ENCODE measurements around the gene CD300LB. TPM values are rescaled to one million over a fixed set of nuclear protein-coding genes. Genes with fewer than 3 reads are reported as not detected.

CD300LB gene
- total RNA-seq, 1 donor from 2014 or later = not detected

DNA sequence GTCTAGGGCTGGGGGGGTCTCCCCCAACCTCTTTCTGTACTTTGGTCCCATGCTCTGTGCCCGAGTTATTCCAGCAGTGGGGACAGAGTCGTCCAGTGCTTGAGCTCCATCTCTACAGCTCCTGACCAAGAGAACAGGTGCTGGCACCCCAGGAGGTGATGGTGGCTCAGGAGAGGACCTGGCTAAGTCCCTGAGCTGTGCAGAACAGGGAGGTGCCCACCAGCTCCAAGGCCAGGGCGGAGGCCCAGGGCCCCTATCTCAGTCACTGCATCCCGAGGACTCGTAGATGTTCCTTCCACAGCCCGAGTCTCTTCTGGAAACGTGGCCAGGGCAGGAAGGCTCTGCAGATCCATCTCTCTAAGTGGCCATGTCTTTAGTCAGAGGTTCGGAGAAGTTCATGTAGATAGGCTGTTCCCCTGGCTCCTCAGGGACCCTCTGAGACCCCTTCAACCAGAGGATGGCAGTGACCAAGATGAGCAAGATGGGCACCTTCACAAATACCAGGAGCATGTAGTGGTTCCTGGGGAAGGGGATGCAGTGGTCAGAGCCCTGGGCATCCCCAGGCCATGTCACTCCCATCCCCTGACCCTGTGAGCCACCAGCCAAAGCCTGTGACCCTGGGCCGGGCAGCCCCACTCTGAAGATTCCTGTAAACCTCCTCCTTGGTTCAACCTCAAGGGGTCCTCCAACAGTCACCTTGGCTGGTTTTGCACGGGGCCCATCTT is 8.7 kb downstream of the CD300LB start:
- no peaks in the 10 kb centered on the region for H3K36me3 ChIP-seq (ENCODE audit: insufficient read depth, low read length)
- Mint-ChIP-seq H3K27ac (ENCODE audit: unreplicated experiment) (no peak overlapping the region), H3K27me3 (ENCODE audit: low read depth, unreplicated experiment) (peaks cover 52% of the 10 kb centered on the region), H3K4me3 (ENCODE audit: unreplicated experiment) (no peak overlapping the region), H3K4me1 (ENCODE audit: low read depth, unreplicated experiment) (no peaks in the 10 kb centered on the region), H3K36me3 (ENCODE audit: low read depth, unreplicated experiment) (no peaks in the 10 kb centered on the region), H3K9me3 (ENCODE audit: unreplicated experiment) (peaks cover 15% of the 10 kb centered on the region)
- H3K9me3 ChIP-seq (ENCODE audit: insufficient read depth, low read depth, low read length) = peaks cover 3% of the 10 kb centered on the region
- H3K4me1 ChIP-seq (ENCODE audit: insufficient read depth, low read length) = no peaks in the 10 kb centered on the region
- H2AFZ ChIP-seq (ENCODE audit: low read depth, low read length) = no peak overlapping the region
- no peaks in the 10 kb centered on the region for H4K20me1 ChIP-seq (ENCODE audit: insufficient read depth, low read length)
- no peak for TF ChIP-seq EZH2 (IDR thresholded peaks at IDR 0.05; ENCODE audit: insufficient read depth, low read length)
- TF ChIP-seq, protein P1, sequence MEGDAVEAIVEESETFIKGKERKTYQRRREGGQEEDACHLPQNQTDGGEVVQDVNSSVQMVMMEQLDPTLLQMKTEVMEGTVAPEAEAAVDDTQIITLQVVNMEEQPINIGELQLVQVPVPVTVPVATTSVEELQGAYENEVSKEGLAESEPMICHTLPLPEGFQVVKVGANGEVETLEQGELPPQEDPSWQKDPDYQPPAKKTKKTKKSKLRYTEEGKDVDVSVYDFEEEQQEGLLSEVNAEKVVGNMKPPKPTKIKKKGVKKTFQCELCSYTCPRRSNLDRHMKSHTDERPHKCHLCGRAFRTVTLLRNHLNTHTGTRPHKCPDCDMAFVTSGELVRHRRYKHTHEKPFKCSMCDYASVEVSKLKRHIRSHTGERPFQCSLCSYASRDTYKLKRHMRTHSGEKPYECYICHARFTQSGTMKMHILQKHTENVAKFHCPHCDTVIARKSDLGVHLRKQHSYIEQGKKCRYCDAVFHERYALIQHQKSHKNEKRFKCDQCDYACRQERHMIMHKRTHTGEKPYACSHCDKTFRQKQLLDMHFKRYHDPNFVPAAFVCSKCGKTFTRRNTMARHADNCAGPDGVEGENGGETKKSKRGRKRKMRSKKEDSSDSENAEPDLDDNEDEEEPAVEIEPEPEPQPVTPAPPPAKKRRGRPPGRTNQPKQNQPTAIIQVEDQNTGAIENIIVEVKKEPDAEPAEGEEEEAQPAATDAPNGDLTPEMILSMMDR (IDR thresholded peaks at IDR 0.05; ENCODE audit: insufficient read depth, low read depth, low read length) = no peak
- H3K79me2 ChIP-seq (ENCODE audit: insufficient read depth, low read length) = no peaks in the 10 kb centered on the region
- FAIRE-seq = no peak
- H3K27ac ChIP-seq (ENCODE audit: low read depth, low read length) = no peak overlapping the region
- H3K27me3 ChIP-seq (ENCODE audit: insufficient read depth, low read length) = no peaks in the 10 kb centered on the region
- DNase-seq (ENCODE audit: low read depth) = no peak
- no peak overlapping the region for H3K9ac ChIP-seq (ENCODE audit: low read length)
- no peak overlapping the region for H3K4me3 ChIP-seq (ENCODE audit: insufficient read depth, low read depth, low read length)
- no peak overlapping the region for H3K4me2 ChIP-seq (ENCODE audit: low read length)

DNA sequence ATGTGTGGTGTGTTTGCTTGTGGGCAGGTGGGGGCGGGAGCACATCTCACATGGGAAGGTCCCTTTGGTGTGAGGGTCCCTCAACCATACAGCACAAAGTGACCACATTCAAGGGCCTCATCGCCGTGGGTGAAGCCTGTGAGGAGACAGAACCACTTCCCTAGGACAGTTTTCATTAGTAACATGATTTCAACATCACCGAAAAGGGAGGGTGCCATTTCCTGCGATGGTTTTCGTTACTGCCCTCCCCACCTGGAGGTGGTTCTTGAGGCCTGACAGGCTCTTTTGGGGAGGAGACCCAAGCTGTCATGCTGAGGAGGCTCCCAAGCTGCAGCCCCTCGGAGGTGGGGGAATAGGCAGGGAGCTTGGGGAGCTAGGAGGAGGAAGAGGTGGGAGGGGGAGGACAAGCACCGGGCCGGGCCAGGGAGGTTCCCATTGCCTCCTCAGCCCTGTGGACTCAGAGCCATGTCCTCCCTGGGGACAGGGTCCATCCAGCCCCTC is 9.5 kb downstream of the CD300LB start:
- H3K27ac Mint-ChIP-seq (ENCODE audit: unreplicated experiment) = no peak overlapping the region
- Histone ChIP-seq H3K27ac (ENCODE audit: low read depth, low read length) (no peak overlapping the region), H3K79me2 (ENCODE audit: insufficient read depth, low read length) (no peaks in the 10 kb centered on the region), H2AFZ (ENCODE audit: low read depth, low read length) (no peak overlapping the region), H3K4me3 (ENCODE audit: insufficient read depth, low read depth, low read length) (no peak overlapping the region), H3K4me2 (ENCODE audit: low read length) (no peak overlapping the region), H3K4me1 (ENCODE audit: insufficient read depth, low read length) (no peaks in the 10 kb centered on the region), H3K36me3 (ENCODE audit: insufficient read depth, low read length) (no peaks in the 10 kb centered on the region), H3K9ac (ENCODE audit: low read length) (no peak overlapping the region), H3K9me3 (ENCODE audit: insufficient read depth, low read depth, low read length) (peaks cover 3% of the 10 kb centered on the region), H3K27me3 (ENCODE audit: insufficient read depth, low read length) (no peaks in the 10 kb centered on the region), H4K20me1 (ENCODE audit: insufficient read depth, low read length) (no peaks in the 10 kb centered on the region)
- FAIRE-seq = no peak
- H3K36me3 Mint-ChIP-seq (ENCODE audit: low read depth, unreplicated experiment) = no peaks in the 10 kb centered on the region
- H3K27me3 Mint-ChIP-seq (ENCODE audit: low read depth, unreplicated experiment) = peaks cover 47% of the 10 kb centered on the region
- DNase-seq (ENCODE audit: low read depth) = no peak
- TF ChIP-seq, protein P1 (IDR thresholded peaks at IDR 0.05; ENCODE audit: insufficient read depth, low read depth, low read length) = no peak
- no peak for TF ChIP-seq EZH2 (IDR thresholded peaks at IDR 0.05; ENCODE audit: insufficient read depth, low read length)
- H3K4me1 Mint-ChIP-seq (ENCODE audit: low read depth, unreplicated experiment) = no peaks in the 10 kb centered on the region
- peaks cover 15% of the 10 kb centered on the region for H3K9me3 Mint-ChIP-seq (ENCODE audit: unreplicated experiment)
- H3K4me3 Mint-ChIP-seq (ENCODE audit: unreplicated experiment) = no peak overlapping the region

Measured in astrocyte (in vitro differentiated cells and primary cell).